K562 (cell line): ENCODE data around the gene RHBDL3. TPM values are rescaled to one million over a fixed set of nuclear protein-coding genes. Genes with fewer than 3 reads are reported as not detected.

Source experiments
- ATAC-seq: fragments of 200-7000 bp; cut with Tn5 transposase; 3 replicates; pipeline ENCODE4 v1.9.1; 2020; ENCODE audit warnings: moderate library complexity
- BruUV-seq: library from RNA; stranded (reverse); fragments of 400-500 nt; replicated peaks from 2 replicates; lab custom pipeline; 2021; lab: Mats Ljungman, UMichigan
- CTCF ChIA-PET: fragments of 300-600 bp; formaldehyde crosslinking; extraction: SDS; loops from one replicate; lab custom pipeline; 2021; ENCODE audit warnings: low intra/inter-chr PET ratio; lab: Yijun Ruan, JAX
- POLR2A ChIA-PET: fragments of 300-600, 350-650 bp; sonication (Branson Sonifier 250); formaldehyde crosslinking; extraction: SDS; loops from one replicate; lab custom pipeline; 2021; ENCODE audit warnings: antibody characterized with exemption, inconsistent platforms; lab: Yijun Ruan, JAX
- DNase-seq, 4 experiments: peaks; one replicate each; pipeline versions ENCODE4 v3.0.0 to v3.0.0-alpha.2; 2011 to 2018; ENCODE audit warnings: low spot score in 3 of 4, mixed read lengths in 3 of 4; ENCODE audit errors: extremely low read depth in 1 of 4
- FAIRE-seq: peaks from 2 replicates; lab custom pipeline; 2011; peaks lifted over from hg19 to GRCh38; lab: Jason Lieb, UNC
- H2AFZ ChIP-seq: 2 replicates; pipeline ENCODE4 v1.6.0; 2011; ENCODE audit warnings: low read depth, low read length, control low read depth, inconsistent platforms
- H3K27ac ChIP-seq: fragments of 200-600 bp; 3 replicates; pipeline ENCODE4 v1.8.0; 2011; ENCODE audit warnings: low read depth, mild to moderate bottlenecking, control low read depth, inconsistent platforms, low read length, moderate library complexity, mixed read lengths; ENCODE audit errors: extremely low read depth
- H3K27me3 ChIP-seq, 2 experiments: fragments of 300-600 bp in 1 of 2; 2 replicates in 1 of 2; 3 replicates in 1 of 2; pipeline versions ENCODE4 v1.6.0 to v1.8.0; 2011; ENCODE audit warnings: inconsistent platforms in 2 of 2, low read length in 2 of 2, mild to moderate bottlenecking in 1 of 2, mixed read lengths in 1 of 2, moderate library complexity in 1 of 2; ENCODE audit not compliant: control insufficient read depth in 2 of 2, insufficient read depth in 2 of 2
- H3K36me3 ChIP-seq: fragments of 300-600 bp; 3 replicates; pipeline ENCODE4 v1.8.0; 2011; ENCODE audit warnings: mild to moderate bottlenecking, low read length, inconsistent platforms; ENCODE audit not compliant: control insufficient read depth, insufficient read depth
- H3K4me1 ChIP-seq, 2 experiments: fragments of 200-600 bp in 1 of 2; replicated peaks in 1 of 2; 2 replicates in 1 of 2; 3 replicates in 1 of 2; pipeline versions ENCODE4 v1.5.1 to v1.8.0; 2011; ENCODE audit warnings: inconsistent platforms in 2 of 2, low read length in 2 of 2, mild to moderate bottlenecking in 1 of 2, mixed read lengths in 1 of 2, moderate library complexity in 1 of 2; ENCODE audit not compliant: control insufficient read depth in 2 of 2, insufficient read depth in 2 of 2
- H3K4me2 ChIP-seq: 2 replicates; pipeline ENCODE4 v1.6.1; 2011; ENCODE audit warnings: low read length, control low read depth, inconsistent platforms, mixed read lengths; ENCODE audit not compliant: insufficient read depth
- H3K4me3 ChIP-seq: fragments of 200-600 bp; sonication (generic), shearing (Covaris generic); 2 replicates; pipeline ENCODE4 v1.5.1; 2016; ENCODE audit warnings: control low read depth, inconsistent platforms
- H3K79me2 ChIP-seq: fragments of 200-600 bp; 3 replicates; pipeline ENCODE4 v1.8.0; 2011; ENCODE audit warnings: low read length, inconsistent platforms; ENCODE audit not compliant: control insufficient read depth, insufficient read depth
- H3K9ac ChIP-seq, 2 experiments: 2 replicates each; pipeline versions ENCODE4 v1.6.0 to v1.6.1; 2011; ENCODE audit warnings: low read depth in 2 of 2, low read length in 2 of 2, control low read depth in 1 of 2, inconsistent platforms in 1 of 2, mild to moderate bottlenecking in 1 of 2, mixed read lengths in 1 of 2; ENCODE audit not compliant: insufficient read depth in 1 of 2
- H3K9me1 ChIP-seq: one replicate; pipeline ENCODE4 v1.6.0; 2011; ENCODE audit warnings: inconsistent platforms, mild to moderate bottlenecking, low read length, moderate library complexity; ENCODE audit not compliant: control insufficient read depth, insufficient read depth
- H3K9me3 ChIP-seq: replicated peaks from 2 replicates; pipeline ENCODE4 v1.5.1; 2011; ENCODE audit warnings: low read depth, low read length, inconsistent platforms; ENCODE audit not compliant: control insufficient read depth, insufficient read depth
- H4K20me1 ChIP-seq: replicated peaks from 2 replicates; pipeline ENCODE4 v1.6.1; 2011; ENCODE audit warnings: low read length, inconsistent platforms, mixed read lengths; ENCODE audit not compliant: control insufficient read depth, insufficient read depth
- CCNT2 ChIP-seq: IDR thresholded peaks from 2 replicates; pipeline ENCODE4 v1.6.1; 2011; ENCODE audit warnings: borderline replicate concordance, low read depth, mild to moderate bottlenecking, moderate library complexity, mixed read lengths, low read length; ENCODE audit not compliant: insufficient read length; ENCODE audit errors: extremely low read depth
- CEBPZ ChIP-seq: fragments of 150-350 bp; IDR thresholded peaks from 2 replicates; pipeline ENCODE4 v1.6.1; 2014; ENCODE audit warnings: low read depth, mild to moderate bottlenecking, low read length, borderline replicate concordance
- HMBOX1 ChIP-seq: sonication (generic); IDR thresholded peaks from 2 replicates; pipeline ENCODE4 v1.6.1; 2016
- KDM2B ChIP-seq: fragments of 250-450 bp; sonication (Bioruptor Pico); IDR thresholded peaks from 2 replicates; pipeline ENCODE4 v1.8.0; 2021; ENCODE audit warnings: mild to moderate bottlenecking, moderate library complexity
- KLF10 ChIP-seq: fragments of 250-450 bp; sonication (Bioruptor Pico); IDR thresholded peaks from 2 replicates; pipeline ENCODE4 v1.6.1; 2021; ENCODE audit warnings: matching md5 sums
- TCF7 ChIP-seq: sonication (generic); IDR thresholded peaks from 2 replicates; pipeline ENCODE4 v1.6.1; 2016; ENCODE audit warnings: antibody characterized with exemption, borderline replicate concordance
- WHSC1 ChIP-seq: IDR thresholded peaks from one replicate; pipeline ENCODE4 v1.6.1; 2012; ENCODE audit warnings: low read length, control low read depth, inconsistent platforms
- ZBED1 ChIP-seq: IDR thresholded peaks from 2 replicates; pipeline ENCODE4 v1.6.1; 2014
- WGBS: fragments of 100-300 bp; shearing (Covaris generic); methylation state at CpG from one replicate; pipeline ENCODE4 v1.1.6; 2016; ENCODE audit warnings: low coverage, mixed read lengths; ENCODE audit not compliant: insufficient coverage; ENCODE audit errors: missing lambda C conversion rate; 5-methylcytosine and 5-hydroxymethylcytosine counted together
- in situ Hi-C: fragments of 300-500 bp; cut with MboI; formaldehyde crosslinking; loops from 4 replicates; pipeline ENCODE4 v1.15.0; 2018; ENCODE audit warnings: inconsistent platforms, mixed read lengths
- intact Hi-C: fragments of 100-400 bp; cut with micrococcal nuclease; formaldehyde crosslinking; loops from 2 replicates; pipeline ENCODE4 v1.14.2; 2022
- polyA plus RNA-seq, 8 experiments: library from polyadenylated mRNA; depleted of rRNA in 4 of 8; stranded (reverse) in 5 of 8; unstranded in 3 of 8; fragments of >200 nt; fragmentation: Nextera tagmentation in 2 of 8; fragmentation: Illumina TruSeq in 1 of 8; extraction: Ambion mirVana in 2 of 8; extraction: Trizol in 1 of 8; gene quantifications; 2 replicates each; pipeline versions ENCODE4 v1.2.1 to v1.2.3, GENCODE V29; 2011 to 2014; ENCODE audit warnings: inconsistent platforms in 1 of 8, missing spikeins in 1 of 8
- total RNA-seq, 7 experiments: library from RNA; depleted of rRNA in 6 of 7; stranded (reverse); fragments of >200 nt in 6 of 7; fragmentation: Illumina TruSeq in 2 of 7; extraction: Trizol in 2 of 7; gene quantifications; 2 replicates each; pipeline versions ENCODE4 v1.2.1 to v1.2.3, GENCODE V29; 2011 to 2021; ENCODE audit warnings: low replicate concordance in 1 of 7

RHBDL3 gene
- total and polyA plus RNA-seq, 9 of the 15 experiments (the other 6 are each of a cell fraction or from before 2014, with no cell fraction given) = 0.06 to 0.31 (median 0.09) TPM; not detected in 4

- Histone ChIP-seq H3K9me3 (no peaks in the 10 kb centered on the region), H3K36me3 (no peaks in the 10 kb centered on the region), H3K4me1 (no peaks in the 10 kb centered on the region; a peak in 1 of 5 replicates), H4K20me1 (no peaks in the 10 kb centered on the region), H3K4me3 (no peak overlapping the region), H3K79me2 (no peaks in the 10 kb centered on the region), H3K9me1 (no peaks in the 10 kb centered on the region), H3K27ac (no peak overlapping the region), H2AFZ (no peak overlapping the region), H3K9ac (no peak overlapping the region), H3K27me3 (peaks cover 29 to 35% of the 10 kb centered on the region in 2 experiments), H3K4me2 (no peak overlapping the region)
- FAIRE-seq (no peak), DNase-seq (no peak), ATAC-seq (no peak)
- TF ChIP-seq TCF7 (no peak), WHSC1 (no peak), CCNT2 (no peak), KLF10 (CRISPR knock-in tag) (no peak), ZBED1 (no peak), HMBOX1 (0 out of 2 replicates have a peak, but pooled peaks have one; percentile 19), CEBPZ (no peak), KDM2B (CRISPR knock-in tag) (no peak)
- 6% methylated on average over 9 of the region's 9 CpGs for WGBS
- BruUV-seq = no TSS peak
- in situ Hi-C loops (no loop called here), intact Hi-C loops (no loop called here)
- POLR2A ChIA-PET = interaction anchor here (0.6 to 0.7 kb wide), 2 partner anchors 35 to 98 kb away, joined by 3 read pairs; no protein-coding TSS in a partner anchor
- CTCF ChIA-PET = no interaction called here
Observed at GRCh38 chr17:32311028-32311536, 45.5 kb downstream of the RHBDL3 start.
